WERI-Rb-1 (cell line): ENCODE data around the gene PLA2R1.

ENCODE experiments used
- DNase-seq: peaks from one replicate; pipeline ENCODE4 v3.0.0-alpha.2; 2020
- H3K27ac ChIP-seq: fragments of 250-450 bp; sonication (Bioruptor Pico); 2 replicates; pipeline ENCODE4 v1.5.1; 2020; ENCODE audit warnings: mild to moderate bottlenecking, moderate library complexity
- H3K27me3 ChIP-seq: fragments of 250-450 bp; sonication (Bioruptor Pico); 2 replicates; pipeline ENCODE4 v1.5.1; 2021; ENCODE audit warnings: mild to moderate bottlenecking, low read depth, moderate library complexity; ENCODE audit not compliant: insufficient read depth, severe bottlenecking
- H3K36me3 ChIP-seq: fragments of 250-450 bp; sonication (Bioruptor Pico); 2 replicates; pipeline ENCODE4 v1.5.1; 2020; ENCODE audit warnings: mild to moderate bottlenecking, moderate library complexity
- H3K4me3 ChIP-seq: 2 replicates; pipeline ENCODE4 v1.5.1; 2011; ENCODE audit warnings: low read depth, mild to moderate bottlenecking, control low read depth, low read length
- H3K9me3 ChIP-seq: fragments of 250-450 bp; sonication (Bioruptor Pico); 2 replicates; pipeline ENCODE4 v1.5.1; 2021; ENCODE audit warnings: mild to moderate bottlenecking, moderate library complexity; ENCODE audit not compliant: severe bottlenecking
- CTCF ChIP-seq: IDR thresholded peaks from 2 replicates; pipeline ENCODE4 v1.5.1; 2011; ENCODE audit warnings: low read depth, mild to moderate bottlenecking, control low read depth, inconsistent platforms, low read length

The PLA2R1 gene

DNA sequence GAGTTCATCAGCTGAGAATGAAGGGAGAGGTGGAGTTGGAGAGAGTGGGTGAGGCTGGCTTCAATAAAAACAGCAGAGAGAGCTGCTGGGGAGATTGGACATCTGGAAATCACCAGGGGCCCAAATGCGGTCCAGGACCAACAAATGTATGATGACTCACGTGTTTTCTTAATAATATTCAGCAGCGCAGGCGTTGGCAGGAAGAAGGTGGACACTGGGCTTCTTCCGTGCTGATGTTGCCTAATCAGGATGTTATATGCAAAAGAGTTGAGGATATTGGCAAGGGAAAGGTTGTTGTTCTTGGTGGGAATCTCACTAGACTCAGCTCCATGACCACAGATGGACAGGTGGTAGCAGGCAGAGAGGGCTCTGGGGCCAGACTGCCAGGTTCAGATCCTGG, 12.8 kb upstream of the PLA2R1 start:
- DNase-seq, result no peak

GRCh38 chr2:160073284-160073888, 11.0 kb upstream of the PLA2R1 start:
- Histone ChIP-seq H3K27me3 (no peaks in the 10 kb centered on the region), H3K9me3 (peaks cover 5% of the 10 kb centered on the region), H3K27ac (no peak overlapping the region), H3K36me3 (no peaks in the 10 kb centered on the region), H3K4me3 (no peak overlapping the region)
- TF ChIP-seq CTCF, result no peak
- DNase-seq, result no peak

More for the DNA sequence above, 12.8 kb upstream of the PLA2R1 start:
- Histone ChIP-seq H3K36me3 (no peaks in the 10 kb centered on the region), H3K27me3 (no peaks in the 10 kb centered on the region), H3K4me3 (no peak overlapping the region), H3K27ac (no peak overlapping the region), H3K9me3 (no peaks in the 10 kb centered on the region)
- TF ChIP-seq CTCF, result no peak

- H3K27me3 ChIP-seq, result no peaks in the 10 kb centered on the region
- peaks cover 7% of the 10 kb centered on the region for H3K9me3 ChIP-seq
- H3K27ac ChIP-seq, result no peak overlapping the region
Observed at GRCh38 chr2:160068906-160069305, 6.5 kb upstream of the PLA2R1 start.

DNA sequence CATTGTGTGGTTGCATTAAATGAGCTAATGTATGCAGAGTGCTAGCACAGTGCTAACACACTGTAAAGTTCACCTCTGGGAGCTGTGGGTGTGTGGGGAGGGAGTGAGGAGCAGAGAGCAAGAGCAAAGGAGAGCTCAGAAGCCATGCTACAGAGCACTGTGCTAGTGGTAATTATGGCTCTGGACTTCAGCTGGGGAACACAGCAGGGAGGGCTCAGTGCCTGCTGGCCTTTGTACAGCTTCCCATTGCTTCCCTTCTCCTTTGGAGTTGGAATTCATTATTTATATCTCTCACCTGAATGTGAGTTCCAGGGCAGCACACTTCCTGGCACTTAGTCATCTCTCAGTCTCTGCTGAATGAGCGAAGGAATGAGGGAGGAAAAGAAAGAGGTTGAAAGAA, 2.5 kb upstream of the PLA2R1 start:
- no peak for TF ChIP-seq CTCF

More at GRCh38 chr2:160068906-160069305, 6.5 kb upstream of the PLA2R1 start:
- no peak for DNase-seq
- Histone ChIP-seq H3K36me3 (no peaks in the 10 kb centered on the region), H3K4me3 (no peak overlapping the region)
- no peak for TF ChIP-seq CTCF

DNA sequence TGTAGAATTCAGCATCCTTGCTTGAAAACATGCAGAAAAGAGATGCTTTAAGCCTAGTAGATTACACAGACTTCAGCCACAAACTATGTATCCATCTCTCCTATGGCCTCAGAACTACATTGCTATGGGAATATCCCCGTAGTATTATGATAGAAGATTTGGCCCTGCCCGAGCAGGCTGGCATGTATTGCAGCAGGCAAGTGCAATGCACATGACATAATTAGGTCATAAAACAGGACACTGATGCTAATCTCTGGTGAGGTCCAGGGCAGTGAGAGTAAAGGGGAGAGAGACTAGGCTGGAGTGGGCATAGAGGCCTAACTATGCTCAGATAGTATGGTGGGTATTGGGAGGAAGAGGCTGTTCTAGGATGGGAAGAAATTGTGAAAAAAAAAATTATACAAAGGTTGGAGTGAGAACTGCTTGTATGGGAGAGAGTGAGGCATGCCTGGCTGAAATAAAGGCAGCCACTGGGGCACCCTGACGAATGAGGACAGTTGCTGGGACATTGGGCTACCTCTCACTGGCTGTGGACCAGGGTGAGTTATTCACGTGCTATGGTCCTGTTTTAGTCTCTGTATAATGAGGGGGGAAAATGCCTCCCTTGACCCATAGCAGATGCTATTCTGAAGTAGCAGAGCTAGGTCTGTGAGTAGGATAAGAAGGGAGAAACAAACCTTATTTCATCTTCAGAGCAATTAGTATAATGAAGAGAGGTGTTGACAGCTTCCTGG, 1.6 kb upstream of the PLA2R1 start:
- peaks cover 7% of the 10 kb centered on the region for H3K9me3 ChIP-seq

More for the DNA sequence above, 2.5 kb upstream of the PLA2R1 start:
- Histone ChIP-seq H3K9me3 (peaks cover 7% of the 10 kb centered on the region), H3K36me3 (no peaks in the 10 kb centered on the region), H3K27ac (no peak overlapping the region), H3K4me3 (no peak overlapping the region), H3K27me3 (no peaks in the 10 kb centered on the region)
- no peak for DNase-seq

More for the DNA sequence above, 1.6 kb upstream of the PLA2R1 start:
- Histone ChIP-seq H3K36me3 (no peaks in the 10 kb centered on the region), H3K27ac (no peak overlapping the region), H3K4me3 (no peak overlapping the region), H3K27me3 (no peaks in the 10 kb centered on the region)
- TF ChIP-seq CTCF, result no peak
- DNase-seq, result no peak
